Fibroblast of lung (primary cell): Measurements from ENCODE around the gene MOB1B. TPM values are rescaled to one million over a fixed set of nuclear protein-coding genes. Genes with fewer than 3 reads are reported as not detected.
A peak's percentile ranks its signal among the peaks of the same experiment; 100 is the strongest.

Experiments used
- DNase-seq, 2 donors: peaks; one replicate each; pipeline versions ENCODE4 v3.0.0 to v3.0.0-alpha.2; 2010; ENCODE audit warnings: low read depth in 2 of 2
- H2AFZ ChIP-seq: 2 replicates; pipeline ENCODE4 v1.5.1; 2012; ENCODE audit warnings: low read length, control low read depth, inconsistent platforms
- H3K27ac ChIP-seq: 2 replicates; pipeline ENCODE4 v1.5.1; 2011; ENCODE audit warnings: low read length, control low read depth; ENCODE audit not compliant: insufficient read depth
- H3K27me3 ChIP-seq: 2 replicates; pipeline ENCODE4 v1.5.1; 2011; ENCODE audit warnings: mild to moderate bottlenecking, low read length; ENCODE audit not compliant: control insufficient read depth, insufficient read depth
- H3K36me3 ChIP-seq: 2 replicates; pipeline ENCODE4 v1.5.1; 2011; ENCODE audit warnings: low read length; ENCODE audit not compliant: control insufficient read depth, insufficient read depth
- H3K4me1 ChIP-seq: 2 replicates; pipeline ENCODE4 v1.5.1; 2011; ENCODE audit warnings: low read length; ENCODE audit not compliant: control insufficient read depth, insufficient read depth; ENCODE audit errors: extremely low read depth
- H3K4me2 ChIP-seq: 2 replicates; pipeline ENCODE4 v1.5.1; 2011; ENCODE audit warnings: low read length, control low read depth; ENCODE audit not compliant: insufficient read depth; ENCODE audit errors: extremely low read depth
- H3K4me3 ChIP-seq, 4 experiments: fragments of 200-600 bp in 1 of 4; sonication (generic) in 1 of 4; replicated peaks in 1 of 4; 2 replicates each; pipeline ENCODE4 v1.5.1; 2011 to 2016; ENCODE audit warnings: low read length in 4 of 4, low read depth in 3 of 4, mild to moderate bottlenecking in 3 of 4, control low read depth in 2 of 4, inconsistent platforms in 1 of 4, mixed read lengths in 1 of 4; ENCODE audit not compliant: insufficient read depth in 1 of 4; ENCODE audit errors: control extremely low read depth in 1 of 4
- H3K79me2 ChIP-seq: 2 replicates; pipeline ENCODE4 v1.5.1; 2012; ENCODE audit warnings: mild to moderate bottlenecking, low read length, inconsistent platforms; ENCODE audit not compliant: control insufficient read depth, insufficient read depth
- H3K9ac ChIP-seq: 2 replicates; pipeline ENCODE4 v1.5.1; 2011; ENCODE audit warnings: mild to moderate bottlenecking, low read length, control low read depth; ENCODE audit not compliant: insufficient read depth
- H3K9me3 ChIP-seq: 2 replicates; pipeline ENCODE4 v1.5.1; 2012; ENCODE audit warnings: low read depth, low read length; ENCODE audit not compliant: control insufficient read depth, insufficient read depth
- H4K20me1 ChIP-seq: 2 replicates; pipeline ENCODE4 v1.5.1; 2011; ENCODE audit warnings: low read length; ENCODE audit not compliant: control insufficient read depth, insufficient read depth; ENCODE audit errors: extremely low read depth
- CTCF ChIP-seq, 2 donors: IDR thresholded peaks in 1 of 2; conservative IDR thresholded peaks in 1 of 2; 1 replicate in 1 of 2; 2 replicates in 1 of 2; pipeline ENCODE4 v1.5.1; 2011 to 2012; ENCODE audit warnings: low read length in 2 of 2, control low read depth in 1 of 2, inconsistent platforms in 1 of 2, low read depth in 1 of 2, mild to moderate bottlenecking in 1 of 2
- EZH2 ChIP-seq: IDR thresholded peaks from 2 replicates; pipeline ENCODE4 v1.5.1; 2012; ENCODE audit warnings: low read length, control low read depth, mild to moderate bottlenecking; ENCODE audit errors: missing control alignments
- polyA plus RNA-seq, 2 donors: library from polyadenylated mRNA; depleted of rRNA in 1 of 2; stranded (reverse) in 1 of 2; unstranded in 1 of 2; fragments of >200 nt; gene quantifications; 2 replicates each; pipeline ENCODE4 v1.2.1, GENCODE V29; 2011 to 2012; ENCODE audit warnings: missing spikeins in 1 of 2
- total RNA-seq: library from RNA; depleted of rRNA; stranded (reverse); fragments of >200 nt; gene quantifications from 2 replicates; pipeline ENCODE4 v1.2.1, GENCODE V29; 2014

Gene MOB1B
- total and polyA plus RNA-seq, 2 donors (not counting 1 experiment from before 2014, with no cell fraction given): 17.5 to 20.7 TPM

GRCh38 chr4:70880739-70881138 is 21.4 kb upstream of the MOB1B start:
- DNase-seq: no peak
- no peaks in the 10 kb centered on the region for H3K27me3 ChIP-seq
- no peaks in the 10 kb centered on the region for H4K20me1 ChIP-seq
- no peak overlapping the region for H2AFZ ChIP-seq
- no peaks in the 10 kb centered on the region for H3K4me1 ChIP-seq
- no peak for TF ChIP-seq CTCF (conservative IDR thresholded peaks at IDR 0.05 in 1 of 2, IDR thresholded peaks at IDR 0.05 in 1 of 2; ENCODE audit: low read depth in 1 of 2, low read length in 2 of 2)
- no peak for TF ChIP-seq EZH2
- H3K36me3 ChIP-seq: no peaks in the 10 kb centered on the region
- no peak overlapping the region for H3K27ac ChIP-seq
- H3K79me2 ChIP-seq: no peaks in the 10 kb centered on the region
- no peak overlapping the region for H3K4me2 ChIP-seq
- H3K4me3 ChIP-seq: no peak overlapping the region
- no peak overlapping the region for H3K9ac ChIP-seq
- H3K9me3 ChIP-seq: no peaks in the 10 kb centered on the region

DNA sequence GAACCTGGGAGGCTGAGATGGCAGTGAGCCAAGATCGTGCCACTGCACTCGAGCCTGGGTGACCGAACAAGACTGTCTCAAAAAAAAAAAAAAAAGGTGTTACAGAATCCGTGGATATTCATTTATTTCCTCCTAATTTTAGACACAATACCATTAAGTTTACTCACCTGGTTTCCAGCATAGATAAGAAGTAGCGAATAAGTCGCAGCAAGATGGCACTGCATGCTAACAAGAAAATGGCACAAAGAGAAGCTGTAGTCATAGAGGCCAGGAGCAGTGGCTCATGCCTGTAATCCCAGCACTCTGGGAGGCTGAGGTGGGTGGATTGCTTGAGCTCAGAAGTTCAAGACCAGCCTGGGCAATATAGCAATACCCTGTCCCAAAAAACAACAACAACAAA is 17.0 kb upstream of the MOB1B start:
- Histone ChIP-seq H3K36me3 (no peaks in the 10 kb centered on the region), H4K20me1 (no peaks in the 10 kb centered on the region), H3K79me2 (no peaks in the 10 kb centered on the region), H3K4me1 (no peaks in the 10 kb centered on the region), H3K27me3 (no peaks in the 10 kb centered on the region), H3K4me2 (no peak overlapping the region), H3K4me3 (no peak overlapping the region), H3K27ac (no peak overlapping the region), H3K9me3 (no peaks in the 10 kb centered on the region), H2AFZ (no peak overlapping the region), H3K9ac (no peak overlapping the region)
- DNase-seq: no peak
- TF ChIP-seq CTCF (conservative IDR thresholded peaks at IDR 0.05 in 1 of 2, IDR thresholded peaks at IDR 0.05 in 1 of 2; ENCODE audit: low read depth in 1 of 2, low read length in 2 of 2) (no peak), EZH2 (no peak)

DNA sequence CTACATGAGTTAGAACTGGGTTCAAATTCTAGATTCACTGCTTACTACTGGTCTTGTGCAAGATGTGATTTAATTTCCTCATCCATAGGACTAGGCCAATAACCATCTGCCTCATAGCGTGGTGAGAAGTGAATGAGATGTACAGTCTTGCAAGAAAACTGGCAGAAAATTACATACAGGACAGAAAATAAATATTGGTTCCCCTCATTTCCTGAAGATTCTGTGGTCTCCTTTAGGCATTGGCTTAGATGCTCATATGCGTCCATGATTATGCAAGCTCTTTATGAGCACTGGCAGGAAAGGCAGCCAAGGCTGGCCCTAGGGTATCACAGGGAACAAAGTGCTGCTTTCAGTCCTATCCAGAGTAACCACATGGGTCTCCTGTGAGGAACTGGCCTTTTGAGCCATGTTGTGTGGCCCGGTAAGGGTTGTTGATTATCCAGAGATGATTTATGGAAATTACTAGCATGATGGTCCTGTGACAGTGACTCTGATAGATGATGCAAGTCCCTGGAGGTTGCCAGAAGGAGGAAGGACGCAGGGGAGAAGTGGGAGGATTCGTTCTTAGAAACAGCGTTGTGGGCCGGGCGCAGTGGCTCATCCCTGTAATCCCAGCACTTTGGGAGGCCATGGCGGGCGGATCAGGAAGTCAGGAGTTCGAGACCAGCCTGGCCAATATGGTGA is 9.9 kb upstream of the MOB1B start:
- peak in 1 of 2 donors; percentile 5 for DNase-seq
- H3K36me3 ChIP-seq: no peaks in the 10 kb centered on the region
- TF ChIP-seq CTCF (conservative IDR thresholded peaks at IDR 0.05 in 1 of 2, IDR thresholded peaks at IDR 0.05 in 1 of 2; ENCODE audit: low read depth in 1 of 2, low read length in 2 of 2): no peak
- no peak for TF ChIP-seq EZH2
- H2AFZ ChIP-seq: no peak overlapping the region
- H4K20me1 ChIP-seq: no peaks in the 10 kb centered on the region
- no peak overlapping the region for H3K4me3 ChIP-seq
- H3K4me2 ChIP-seq: no peak overlapping the region
- no peaks in the 10 kb centered on the region for H3K4me1 ChIP-seq
- no peaks in the 10 kb centered on the region for H3K79me2 ChIP-seq
- no peaks in the 10 kb centered on the region for H3K27me3 ChIP-seq
- H3K9me3 ChIP-seq: no peaks in the 10 kb centered on the region
- no peak overlapping the region for H3K27ac ChIP-seq
- no peak overlapping the region for H3K9ac ChIP-seq
